ENCODE measurements around the gene NUP62. TPM values are rescaled to one million over a fixed set of nuclear protein-coding genes. Genes with fewer than 3 reads are reported as not detected.

Gene NUP62
- total RNA-seq, 1 donor from 2014 or later = 38.8 TPM

DNA sequence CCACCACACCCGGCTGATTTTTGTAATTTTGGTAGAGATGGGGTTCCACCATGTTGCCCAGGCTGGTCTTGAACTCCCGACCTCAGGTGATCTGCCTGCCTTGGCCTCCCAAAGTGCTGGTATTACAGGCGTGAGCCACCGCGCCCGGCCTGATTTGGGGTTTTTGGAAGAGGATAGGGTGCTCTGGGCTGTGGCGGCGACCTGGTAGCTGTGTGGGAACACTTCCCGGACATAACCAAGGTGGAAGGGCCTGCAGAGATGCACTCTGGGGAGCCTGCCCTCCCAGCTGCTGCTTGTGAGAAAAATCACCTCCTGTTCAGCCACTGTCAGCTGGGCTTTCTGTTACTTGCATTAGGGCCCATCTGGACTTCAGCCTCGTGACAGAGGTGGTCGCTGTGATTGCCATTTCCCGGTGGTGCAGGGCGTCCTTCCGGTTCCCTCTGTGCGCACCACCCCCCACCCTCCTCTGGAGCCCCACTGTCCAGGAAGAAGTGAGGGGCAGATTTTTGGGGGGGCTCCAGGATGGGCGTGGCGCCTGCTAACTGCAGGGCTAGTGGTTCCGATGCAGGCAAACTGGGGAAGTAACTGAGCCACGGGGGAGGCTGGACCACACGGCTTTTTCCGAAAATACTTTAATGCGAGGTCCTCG lies 40.1 kb downstream of the NUP62 start:
- Histone ChIP-seq H3K9me3 (no peaks in the 10 kb centered on the region), H3K4me1 (peaks cover 4 to 8% of the 10 kb centered on the region in 2 donors), H3K27me3 (no peaks in the 10 kb centered on the region), H3K36me3 (peaks cover 28 to 36% of the 10 kb centered on the region in 2 donors), H3K4me3 (no peak overlapping the region), H3K27ac (no peak overlapping the region)
- intact Hi-C loops (cut with DNase I) = no loop called here
- DNase-seq (ENCODE audit: low spot score in 2 of 2) = no peak
- TF ChIP-seq, protein P1, sequence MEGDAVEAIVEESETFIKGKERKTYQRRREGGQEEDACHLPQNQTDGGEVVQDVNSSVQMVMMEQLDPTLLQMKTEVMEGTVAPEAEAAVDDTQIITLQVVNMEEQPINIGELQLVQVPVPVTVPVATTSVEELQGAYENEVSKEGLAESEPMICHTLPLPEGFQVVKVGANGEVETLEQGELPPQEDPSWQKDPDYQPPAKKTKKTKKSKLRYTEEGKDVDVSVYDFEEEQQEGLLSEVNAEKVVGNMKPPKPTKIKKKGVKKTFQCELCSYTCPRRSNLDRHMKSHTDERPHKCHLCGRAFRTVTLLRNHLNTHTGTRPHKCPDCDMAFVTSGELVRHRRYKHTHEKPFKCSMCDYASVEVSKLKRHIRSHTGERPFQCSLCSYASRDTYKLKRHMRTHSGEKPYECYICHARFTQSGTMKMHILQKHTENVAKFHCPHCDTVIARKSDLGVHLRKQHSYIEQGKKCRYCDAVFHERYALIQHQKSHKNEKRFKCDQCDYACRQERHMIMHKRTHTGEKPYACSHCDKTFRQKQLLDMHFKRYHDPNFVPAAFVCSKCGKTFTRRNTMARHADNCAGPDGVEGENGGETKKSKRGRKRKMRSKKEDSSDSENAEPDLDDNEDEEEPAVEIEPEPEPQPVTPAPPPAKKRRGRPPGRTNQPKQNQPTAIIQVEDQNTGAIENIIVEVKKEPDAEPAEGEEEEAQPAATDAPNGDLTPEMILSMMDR (IDR thresholded peaks at IDR 0.05) = no peak

DNA sequence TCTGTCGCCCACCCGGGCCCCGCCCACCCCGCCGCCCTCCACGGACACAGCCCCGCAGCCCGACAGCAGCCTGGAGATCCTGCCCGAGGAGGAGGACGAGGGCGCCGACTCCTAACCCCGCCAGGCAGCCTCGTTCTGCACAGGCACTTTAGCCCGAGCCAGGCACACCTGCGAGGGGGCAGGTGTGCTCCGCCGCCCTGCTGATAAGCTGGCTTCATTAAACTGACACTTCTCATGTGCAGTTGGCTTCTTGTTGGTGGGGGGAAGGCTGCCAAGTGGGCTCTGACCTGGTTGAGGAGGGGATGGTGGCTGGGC lies 40.8 kb downstream of the NUP62 start:
- intact Hi-C loops (cut with DNase I) = no loop called here
- H3K9me3 ChIP-seq = no peaks in the 10 kb centered on the region
- no peak overlapping the region for H3K27ac ChIP-seq
- H3K36me3 ChIP-seq = peaks cover 35 to 43% of the 10 kb centered on the region in 2 donors
- H3K4me1 ChIP-seq = peaks cover 4 to 8% of the 10 kb centered on the region in 2 donors
- H3K27me3 ChIP-seq = no peaks in the 10 kb centered on the region
- no peak overlapping the region for H3K4me3 ChIP-seq
- TF ChIP-seq, protein P1 (IDR thresholded peaks at IDR 0.05) = no peak
- DNase-seq (ENCODE audit: low spot score in 2 of 2) = no peak

GRCh38 chr19:49887665-49888509 lies 41.4 kb downstream of the NUP62 start:
- TF ChIP-seq, protein P1 (IDR thresholded peaks at IDR 0.05) = no peak
- H3K9me3 ChIP-seq = no peaks in the 10 kb centered on the region
- intact Hi-C loops (cut with DNase I) = no loop called here
- H3K27ac ChIP-seq = no peak overlapping the region
- peaks cover 4 to 8% of the 10 kb centered on the region in 2 donors for H3K4me1 ChIP-seq
- H3K4me3 ChIP-seq = no peak overlapping the region
- no peak for DNase-seq (ENCODE audit: low spot score in 2 of 2)
- H3K27me3 ChIP-seq = no peaks in the 10 kb centered on the region
- H3K36me3 ChIP-seq = peaks cover 41 to 49% of the 10 kb centered on the region in 2 donors

DNA sequence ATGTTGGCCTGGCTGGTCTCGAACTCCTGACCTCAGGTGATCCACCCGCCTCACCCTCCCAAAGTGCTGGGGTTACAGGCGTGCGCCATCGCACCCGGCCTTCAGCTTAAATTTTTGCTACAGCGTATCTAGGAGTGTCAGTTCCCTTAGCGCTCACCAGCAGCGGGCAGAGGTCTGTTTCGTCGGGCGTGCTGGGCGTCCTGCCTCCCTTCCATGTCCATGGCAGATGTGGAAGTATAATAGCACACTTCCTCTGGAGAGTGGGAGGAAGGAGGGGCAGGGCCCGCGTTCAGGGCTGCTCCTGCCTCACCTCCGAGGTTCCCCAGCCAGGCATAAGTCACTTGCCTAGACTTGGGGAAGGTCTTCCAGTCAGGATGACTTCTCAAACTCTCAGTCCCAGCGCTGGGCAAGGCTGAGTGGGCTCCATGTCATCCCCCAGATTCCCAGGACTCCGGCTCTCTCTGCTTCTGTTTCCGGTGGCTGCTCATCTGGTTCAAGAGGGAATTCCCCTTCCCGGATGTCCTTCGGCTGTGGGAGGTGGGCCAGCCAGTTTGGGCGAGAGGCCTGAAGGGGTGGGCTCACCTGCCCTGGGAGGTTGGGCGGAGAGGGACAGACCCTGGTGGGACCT lies 42.2 kb downstream of the NUP62 start:
- no peak for DNase-seq (ENCODE audit: low spot score in 2 of 2)
- Histone ChIP-seq H3K27ac (no peak overlapping the region), H3K4me1 (peaks cover 4 to 8% of the 10 kb centered on the region in 2 donors), H3K27me3 (no peaks in the 10 kb centered on the region), H3K4me3 (no peak overlapping the region), H3K9me3 (no peaks in the 10 kb centered on the region), H3K36me3 (peaks cover 48 to 56% of the 10 kb centered on the region in 2 donors)
- TF ChIP-seq, protein P1 (IDR thresholded peaks at IDR 0.05) = no peak
- intact Hi-C loops (cut with DNase I) = no loop called here

- no peak overlapping the region for H3K4me3 ChIP-seq
Observed at GRCh38 chr19:49884760-49885159, 44.5 kb downstream of the NUP62 start.

More at GRCh38 chr19:49884760-49885159, 44.5 kb downstream of the NUP62 start:
- intact Hi-C loops (cut with DNase I) = no loop called here
- H3K9me3 ChIP-seq = no peaks in the 10 kb centered on the region
- no peaks in the 10 kb centered on the region for H3K27me3 ChIP-seq
- no peak for DNase-seq (ENCODE audit: low spot score in 2 of 2)
- no peak overlapping the region for H3K27ac ChIP-seq
- TF ChIP-seq, protein P1 (IDR thresholded peaks at IDR 0.05) = no peak
- peaks cover 0 to under 1% of the 10 kb centered on the region in 2 donors for H3K4me1 ChIP-seq
- peaks cover 72 to 79% of the 10 kb centered on the region in 2 donors for H3K36me3 ChIP-seq
